ENCODE results near the gene MYD88. TPM values are rescaled to one million over a fixed set of nuclear protein-coding genes. Genes with fewer than 3 reads are reported as not detected.

Gene MYD88
- total and polyA plus RNA-seq, 7 donors, result 27.8 to 74.0 (median 39.7) TPM

DNA sequence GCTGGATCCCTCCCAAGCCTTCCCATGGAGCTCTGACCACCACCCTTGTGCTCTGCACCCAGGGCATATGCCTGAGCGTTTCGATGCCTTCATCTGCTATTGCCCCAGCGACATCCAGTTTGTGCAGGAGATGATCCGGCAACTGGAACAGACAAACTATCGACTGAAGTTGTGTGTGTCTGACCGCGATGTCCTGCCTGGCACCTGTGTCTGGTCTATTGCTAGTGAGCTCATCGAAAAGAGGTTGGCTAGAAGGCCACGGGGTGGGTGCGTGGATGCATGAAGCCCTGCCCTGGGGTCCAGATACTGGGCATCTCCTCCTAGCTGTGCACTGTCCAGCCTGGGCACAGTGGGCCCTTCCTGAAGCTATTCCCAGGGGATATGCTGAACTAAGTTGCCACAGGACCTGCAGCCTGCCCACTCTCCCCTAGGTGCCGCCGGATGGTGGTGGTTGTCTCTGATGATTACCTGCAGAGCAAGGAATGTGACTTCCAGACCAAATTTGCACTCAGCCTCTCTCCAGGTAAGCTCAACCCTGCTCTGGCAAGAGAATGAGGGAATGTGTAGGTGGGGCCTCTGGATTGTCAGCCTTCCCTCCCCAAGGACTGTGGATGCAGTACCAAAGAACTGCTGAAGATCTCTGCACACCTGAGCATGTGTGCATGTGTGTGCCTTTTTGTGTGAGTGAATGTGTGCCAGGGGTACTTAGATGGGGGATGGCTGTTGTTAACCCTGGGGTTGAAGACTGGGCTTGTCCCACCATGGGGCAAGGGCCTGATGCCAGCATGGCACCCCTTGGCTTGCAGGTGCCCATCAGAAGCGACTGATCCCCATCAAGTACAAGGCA, 2.1 kb downstream of the MYD88 start:
- peaks cover 0 to 19% (median 10%) of the 10 kb centered on the region in 4 donors for H3K36me3 ChIP-seq
- no peak overlapping the region for H3K27ac ChIP-seq
- WGBS, 2 donors, result 97% methylated on average over 13 of the region's 13 CpGs
- no peak for TF ChIP-seq EP300 (IDR thresholded peaks at IDR 0.05)
- no peak for TF ChIP-seq POLR2A (IDR thresholded peaks at IDR 0.05)
- TF ChIP-seq, protein P1, sequence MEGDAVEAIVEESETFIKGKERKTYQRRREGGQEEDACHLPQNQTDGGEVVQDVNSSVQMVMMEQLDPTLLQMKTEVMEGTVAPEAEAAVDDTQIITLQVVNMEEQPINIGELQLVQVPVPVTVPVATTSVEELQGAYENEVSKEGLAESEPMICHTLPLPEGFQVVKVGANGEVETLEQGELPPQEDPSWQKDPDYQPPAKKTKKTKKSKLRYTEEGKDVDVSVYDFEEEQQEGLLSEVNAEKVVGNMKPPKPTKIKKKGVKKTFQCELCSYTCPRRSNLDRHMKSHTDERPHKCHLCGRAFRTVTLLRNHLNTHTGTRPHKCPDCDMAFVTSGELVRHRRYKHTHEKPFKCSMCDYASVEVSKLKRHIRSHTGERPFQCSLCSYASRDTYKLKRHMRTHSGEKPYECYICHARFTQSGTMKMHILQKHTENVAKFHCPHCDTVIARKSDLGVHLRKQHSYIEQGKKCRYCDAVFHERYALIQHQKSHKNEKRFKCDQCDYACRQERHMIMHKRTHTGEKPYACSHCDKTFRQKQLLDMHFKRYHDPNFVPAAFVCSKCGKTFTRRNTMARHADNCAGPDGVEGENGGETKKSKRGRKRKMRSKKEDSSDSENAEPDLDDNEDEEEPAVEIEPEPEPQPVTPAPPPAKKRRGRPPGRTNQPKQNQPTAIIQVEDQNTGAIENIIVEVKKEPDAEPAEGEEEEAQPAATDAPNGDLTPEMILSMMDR (IDR thresholded peaks at IDR 0.05), result no peak
- no peak for TF ChIP-seq POLR2AphosphoS5 (IDR thresholded peaks at IDR 0.05)
- H3K4me1 ChIP-seq, result peaks cover 0 to 36% (median 25%) of the 10 kb centered on the region in 4 donors
- no peak overlapping the region for H3K4me3 ChIP-seq
- H3K27me3 ChIP-seq, result no peaks in the 10 kb centered on the region
- intact Hi-C loops (cut with DNase I), result no loop called here
- no peak for DNase-seq
- H3K9me3 ChIP-seq, result no peaks in the 10 kb centered on the region

DNA sequence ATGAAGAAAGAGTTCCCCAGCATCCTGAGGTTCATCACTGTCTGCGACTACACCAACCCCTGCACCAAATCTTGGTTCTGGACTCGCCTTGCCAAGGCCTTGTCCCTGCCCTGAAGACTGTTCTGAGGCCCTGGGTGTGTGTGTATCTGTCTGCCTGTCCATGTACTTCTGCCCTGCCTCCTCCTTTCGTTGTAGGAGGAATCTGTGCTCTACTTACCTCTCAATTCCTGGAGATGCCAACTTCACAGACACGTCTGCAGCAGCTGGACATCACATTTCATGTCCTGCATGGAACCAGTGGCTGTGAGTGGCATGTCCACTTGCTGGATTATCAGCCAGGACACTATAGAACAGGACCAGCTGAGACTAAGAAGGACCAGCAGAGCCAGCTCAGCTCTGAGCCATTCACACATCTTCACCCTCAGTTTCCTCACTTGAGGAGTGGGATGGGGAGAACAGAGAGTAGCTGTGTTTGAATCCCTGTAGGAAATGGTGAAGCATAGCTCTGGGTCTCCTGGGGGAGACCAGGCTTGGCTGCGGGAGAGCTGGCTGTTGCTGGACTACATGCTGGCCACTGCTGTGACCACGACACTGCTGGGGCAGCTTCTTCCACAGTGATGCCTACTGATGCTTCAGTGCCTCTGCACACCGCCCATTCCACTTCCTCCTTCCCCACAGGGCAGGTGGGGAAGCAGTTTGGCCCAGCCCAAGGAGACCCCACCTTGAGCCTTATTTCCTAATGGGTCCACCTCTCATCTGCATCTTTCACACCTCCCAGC, 2.9 kb downstream of the MYD88 start:
- Histone ChIP-seq H3K4me3 (no peak overlapping the region), H3K4me1 (peaks cover 0 to 28% (median 20%) of the 10 kb centered on the region in 4 donors), H3K36me3 (peaks cover 0 to 18% (median 10%) of the 10 kb centered on the region in 4 donors), H3K9me3 (no peaks in the 10 kb centered on the region), H3K27ac (no peak overlapping the region), H3K27me3 (no peaks in the 10 kb centered on the region)
- intact Hi-C loops (cut with DNase I), result no loop called here
- WGBS, 2 donors, result 93% methylated on average over 7 of the region's 7 CpGs
- no peak for TF ChIP-seq EP300 (IDR thresholded peaks at IDR 0.05)
- no peak for TF ChIP-seq POLR2AphosphoS5 (IDR thresholded peaks at IDR 0.05)
- TF ChIP-seq, protein P1 (IDR thresholded peaks at IDR 0.05), result no peak
- TF ChIP-seq POLR2A (IDR thresholded peaks at IDR 0.05), result no peak
- no peak for DNase-seq

DNA sequence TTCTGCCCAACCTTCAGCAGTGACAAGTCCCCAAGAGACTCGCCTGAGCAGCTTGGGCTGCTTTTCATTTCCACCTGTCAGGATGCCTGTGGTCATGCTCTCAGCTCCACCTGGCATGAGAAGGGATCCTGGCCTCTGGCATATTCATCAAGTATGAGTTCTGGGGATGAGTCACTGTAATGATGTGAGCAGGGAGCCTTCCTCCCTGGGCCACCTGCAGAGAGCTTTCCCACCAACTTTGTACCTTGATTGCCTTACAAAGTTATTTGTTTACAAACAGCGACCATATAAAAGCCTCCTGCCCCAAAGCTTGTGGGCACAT, 3.5 kb downstream of the MYD88 start:
- Histone ChIP-seq H3K4me1 (peaks cover 0 to 28% (median 20%) of the 10 kb centered on the region in 4 donors), H3K4me3 (no peak overlapping the region), H3K27ac (no peak overlapping the region), H3K27me3 (no peaks in the 10 kb centered on the region), H3K36me3 (peaks cover 0 to 18% (median 10%) of the 10 kb centered on the region in 4 donors), H3K9me3 (no peaks in the 10 kb centered on the region)
- TF ChIP-seq EP300 (IDR thresholded peaks at IDR 0.05), result no peak
- TF ChIP-seq, protein P1 (IDR thresholded peaks at IDR 0.05), result no peak
- no peak for TF ChIP-seq POLR2A (IDR thresholded peaks at IDR 0.05)
- TF ChIP-seq POLR2AphosphoS5 (IDR thresholded peaks at IDR 0.05), result no peak
- no peak for DNase-seq
- 84 to 92% methylated on average over 2 of the region's 2 CpGs for WGBS, 2 donors
- intact Hi-C loops (cut with DNase I), result no loop called here

DNA sequence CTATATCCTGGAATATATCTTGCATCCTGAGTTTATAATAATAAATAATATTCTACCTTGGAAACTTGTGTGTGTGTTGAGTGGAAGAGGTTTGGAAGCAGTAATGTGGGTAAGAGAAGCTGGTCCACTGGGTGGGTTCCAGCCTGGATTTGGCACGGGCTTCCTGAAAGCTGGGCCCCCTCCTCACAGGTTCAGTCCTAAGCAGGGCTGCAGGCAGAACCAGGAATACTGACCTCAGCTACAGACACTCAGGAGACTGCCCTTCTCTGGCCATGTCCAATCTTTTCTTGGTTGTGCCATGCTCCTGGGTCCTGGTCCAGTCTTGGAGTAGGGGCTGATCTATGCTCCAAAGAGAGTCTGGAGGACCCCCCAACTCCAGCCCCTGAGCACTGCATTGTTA, 4.5 kb downstream of the MYD88 start:
- H3K4me3 ChIP-seq, result no peak overlapping the region
- no peak for DNase-seq

DNA sequence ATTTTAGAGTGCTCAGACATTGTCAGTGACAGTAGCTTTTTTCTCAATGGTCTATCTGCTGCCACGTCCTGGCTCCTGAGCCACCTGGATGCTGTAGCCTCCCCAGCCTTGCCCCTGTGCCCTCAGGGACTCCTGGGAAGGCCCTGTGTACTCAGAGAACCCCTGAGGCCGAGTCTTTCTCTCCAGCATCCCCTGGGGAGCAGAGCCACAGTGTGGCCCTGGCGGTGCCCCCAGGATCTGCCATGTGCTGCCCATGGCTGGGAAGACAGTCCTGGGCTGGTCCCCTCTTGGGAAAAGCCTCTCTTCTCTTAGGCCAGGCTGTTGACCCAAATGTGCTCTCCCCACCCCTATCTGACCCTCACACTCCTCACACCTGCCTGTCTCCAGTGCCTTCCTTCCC, 5.0 kb downstream of the MYD88 start:
- Histone ChIP-seq H3K4me1 (peaks cover 0 to 21% (median 13%) of the 10 kb centered on the region in 4 donors), H3K4me3 (no peak overlapping the region), H3K36me3 (peaks cover 0 to 18% (median 10%) of the 10 kb centered on the region in 4 donors), H3K27me3 (no peaks in the 10 kb centered on the region), H3K9me3 (no peaks in the 10 kb centered on the region), H3K27ac (no peak overlapping the region)
- no peak for TF ChIP-seq POLR2AphosphoS5 (IDR thresholded peaks at IDR 0.05)
- no peak for TF ChIP-seq POLR2A (IDR thresholded peaks at IDR 0.05)
- TF ChIP-seq, protein P1 (IDR thresholded peaks at IDR 0.05), result no peak
- TF ChIP-seq EP300 (IDR thresholded peaks at IDR 0.05), result no peak
- 54 to 83% methylated on average over 3 of the region's 3 CpGs for WGBS, 2 donors
- intact Hi-C loops (cut with DNase I), result no loop called here
- no peak for DNase-seq

More for the DNA sequence above, 4.5 kb downstream of the MYD88 start:
- TF ChIP-seq POLR2A (IDR thresholded peaks at IDR 0.05), result no peak
- 90% methylated on average over 1 of the region's 1 CpG for WGBS, 2 donors
- H3K27me3 ChIP-seq, result no peaks in the 10 kb centered on the region
- peaks cover 0 to 18% (median 10%) of the 10 kb centered on the region in 4 donors for H3K36me3 ChIP-seq
- intact Hi-C loops (cut with DNase I), result no loop called here
- no peaks in the 10 kb centered on the region for H3K9me3 ChIP-seq
- H3K4me1 ChIP-seq, result peaks cover 0 to 24% (median 16%) of the 10 kb centered on the region in 4 donors
- no peak overlapping the region for H3K27ac ChIP-seq
